ENCODE data around the gene UCN. TPM values are rescaled to one million over a fixed set of nuclear protein-coding genes. Genes with fewer than 3 reads are reported as not detected.
A peak's percentile ranks its signal among the peaks of the same experiment; 100 is the strongest.

The UCN gene
- total RNA-seq, 1 experiment from 2014 or later: 1.5 TPM

- no peak overlapping the region for H2AFZ ChIP-seq (ENCODE audit: low read length)
- H3K79me1 ChIP-seq (ENCODE audit: insufficient read depth, low read depth, low read length, poor library complexity, severe bottlenecking): peaks cover 6% of the 10 kb centered on the region
- H3K4ac ChIP-seq (ENCODE audit: low read depth, low read length): no peak overlapping the region
- TF ChIP-seq CTCF (conservative IDR thresholded peaks at IDR 0.05): no peak
- no peak overlapping the region for H4K91ac ChIP-seq (ENCODE audit: insufficient read length, low read depth, low read length)
- H3K18ac ChIP-seq (ENCODE audit: insufficient read length, low read depth, low read length): no peak overlapping the region
- no peak overlapping the region for H4K5ac ChIP-seq (ENCODE audit: insufficient read length, low read depth, low read length)
- H3K23me2 ChIP-seq (ENCODE audit: insufficient read length, low read depth, low read length, poor library complexity, severe bottlenecking): no peaks in the 10 kb centered on the region
- no peak overlapping the region for H2BK15ac ChIP-seq (ENCODE audit: low read depth, low read length)
- no peak overlapping the region for H3K9ac ChIP-seq (ENCODE audit: extremely low read depth, insufficient read length, low read length)
- H3K27me3 ChIP-seq (ENCODE audit: insufficient read depth, low read length): no peaks in the 10 kb centered on the region
- no peak overlapping the region for H3K23ac ChIP-seq (ENCODE audit: insufficient read length, low read depth, low read length)
- H3K56ac ChIP-seq (ENCODE audit: insufficient read length, low read depth, low read length): no peak overlapping the region
- peaks cover 45% of the 10 kb centered on the region; the same call in 1 of the 2 replicates for H3K79me2 ChIP-seq (ENCODE audit: insufficient read depth, low read length)
- Mint-ChIP-seq H3K4me1 (peaks cover 12 to 31% of the 10 kb centered on the region in 2 experiments), H3K27ac (peak overlapping the region in 2 of 3 experiments; percentile 1 to 25; a peak in 3 of 7 replicates), H3K9me3 (peaks cover 2 to 6% of the 10 kb centered on the region in 2 experiments; a peak in 4 of 5 replicates), H3K27me3 (ENCODE audit: low read depth) (no peaks in the 10 kb centered on the region), H3K36me3 (ENCODE audit: insufficient read depth in 1 of 3, low read depth in 3 of 3) (peaks cover 5 to 23% (median 14%) of the 10 kb centered on the region in 3 experiments), H3K4me3 (no peak overlapping the region)
- H2BK5ac ChIP-seq (ENCODE audit: insufficient read length, low read length): no peak overlapping the region
- no peak overlapping the region for H2BK12ac ChIP-seq (ENCODE audit: insufficient read length, low read depth, low read length)
- DNase-seq: no peak
- H4K20me1 ChIP-seq (ENCODE audit: control insufficient read depth, insufficient read depth, insufficient read length): peaks cover 4% of the 10 kb centered on the region
- H4K8ac ChIP-seq (replicated peaks; ENCODE audit: insufficient read length, low read depth, low read length): no peak overlapping the region
- H3K9me3 ChIP-seq (ENCODE audit: control insufficient read depth, low read depth, low read length): no peaks in the 10 kb centered on the region
- WGBS (ENCODE audit: extremely low coverage, insufficient read length, low lambda C conversion rate): no CpG with 5 or more reads among the region's 6 CpGs
- no peak overlapping the region for H2AK5ac ChIP-seq (ENCODE audit: insufficient read length, low read length)
- H3T11ph ChIP-seq (ENCODE audit: low read length): no peak overlapping the region
- no peak overlapping the region for H3K14ac ChIP-seq (ENCODE audit: insufficient read depth, low read length)
- no peak overlapping the region for H3K27ac ChIP-seq (ENCODE audit: insufficient read length, low read depth, low read length)
- H2BK120ac ChIP-seq (ENCODE audit: low read depth, low read length, poor library complexity, severe bottlenecking): no peak overlapping the region
- no peak overlapping the region for H2BK20ac ChIP-seq (ENCODE audit: low read depth, low read length, poor library complexity, severe bottlenecking)
- peaks cover 2% of the 10 kb centered on the region; the same call in 1 of the 2 replicates for H3K4me1 ChIP-seq (ENCODE audit: insufficient read depth, low read length)
- no peak overlapping the region for H3K4me2 ChIP-seq (ENCODE audit: insufficient read depth, insufficient read length, low read length)
These were observed 43.8 kb upstream of the UCN start for GRCh38 chr2:27351802-27352598.

Measured in H9 (cell line).